Activated CD4-positive, alpha-beta memory T cell treated with anti-CD3 and anti-CD28 coated beads for 36 hours (primary cell): ENCODE data around the gene PLK5. TPM values are rescaled to one million over a fixed set of nuclear protein-coding genes. Genes with fewer than 3 reads are reported as not detected.
A peak's percentile ranks its signal among the peaks of the same experiment; 100 is the strongest.
"Not testable (repeated sequence)": the region's sequence is repeated elsewhere in the genome, so short reads cannot be mapped to it uniquely, and the experiment has no call there.

Experiments
- CTCF ChIA-PET: fragments of 350-600 bp; sonication (Branson Sonifier 250); formaldehyde crosslinking; loops from one replicate; lab custom pipeline; 2021; ENCODE audit warnings: antibody characterized with exemption, inconsistent platforms; lab: Charles Lee
- POLR2A ChIA-PET: fragments of 350-600 bp; sonication (Branson Sonifier 250); formaldehyde crosslinking; loops from one replicate; lab custom pipeline; 2021; ENCODE audit warnings: antibody characterized with exemption; lab: Charles Lee
- DNase-seq: peaks from one replicate; pipeline ENCODE4 v3.0.0-alpha.2; 2020
- H3K27ac Mint-ChIP-seq: one replicate; pipeline ENCODE4 v1.8.0; 2021; ENCODE audit warnings: mixed read lengths
- H3K27me3 Mint-ChIP-seq: one replicate; pipeline ENCODE4 v1.8.0; 2021; ENCODE audit warnings: mixed read lengths
- H3K36me3 Mint-ChIP-seq: one replicate; pipeline ENCODE4 v1.8.0; 2021; ENCODE audit warnings: mixed read lengths
- H3K4me1 Mint-ChIP-seq: one replicate; pipeline ENCODE4 v1.8.0; 2021; ENCODE audit warnings: low read depth, mixed read lengths
- H3K4me3 Mint-ChIP-seq: one replicate; pipeline ENCODE4 v1.8.0; 2021; ENCODE audit warnings: mild to moderate bottlenecking, mixed read lengths
- H3K9me3 Mint-ChIP-seq: one replicate; pipeline ENCODE4 v1.8.0; 2021; ENCODE audit warnings: mixed read lengths
- intact Hi-C: fragments of 100-400 bp; cut with micrococcal nuclease; formaldehyde crosslinking; loops from one replicate; pipeline ENCODE4 v1.15.1; 2023
- total RNA-seq, 2 experiments: library from RNA; stranded (reverse); gene quantifications; one replicate each; pipeline ENCODE4 v1.2.3, GENCODE V29; 2021

The PLK5 gene, protein sequence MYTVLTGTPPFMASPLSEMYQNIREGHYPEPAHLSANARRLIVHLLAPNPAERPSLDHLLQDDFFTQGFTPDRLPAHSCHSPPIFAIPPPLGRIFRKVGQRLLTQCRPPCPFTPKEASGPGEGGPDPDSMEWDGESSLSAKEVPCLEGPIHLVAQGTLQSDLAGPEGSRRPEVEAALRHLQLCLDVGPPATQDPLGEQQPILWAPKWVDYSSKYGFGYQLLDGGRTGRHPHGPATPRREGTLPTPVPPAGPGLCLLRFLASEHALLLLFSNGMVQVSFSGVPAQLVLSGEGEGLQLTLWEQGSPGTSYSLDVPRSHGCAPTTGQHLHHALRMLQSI
- not detected for total RNA-seq

DNA sequence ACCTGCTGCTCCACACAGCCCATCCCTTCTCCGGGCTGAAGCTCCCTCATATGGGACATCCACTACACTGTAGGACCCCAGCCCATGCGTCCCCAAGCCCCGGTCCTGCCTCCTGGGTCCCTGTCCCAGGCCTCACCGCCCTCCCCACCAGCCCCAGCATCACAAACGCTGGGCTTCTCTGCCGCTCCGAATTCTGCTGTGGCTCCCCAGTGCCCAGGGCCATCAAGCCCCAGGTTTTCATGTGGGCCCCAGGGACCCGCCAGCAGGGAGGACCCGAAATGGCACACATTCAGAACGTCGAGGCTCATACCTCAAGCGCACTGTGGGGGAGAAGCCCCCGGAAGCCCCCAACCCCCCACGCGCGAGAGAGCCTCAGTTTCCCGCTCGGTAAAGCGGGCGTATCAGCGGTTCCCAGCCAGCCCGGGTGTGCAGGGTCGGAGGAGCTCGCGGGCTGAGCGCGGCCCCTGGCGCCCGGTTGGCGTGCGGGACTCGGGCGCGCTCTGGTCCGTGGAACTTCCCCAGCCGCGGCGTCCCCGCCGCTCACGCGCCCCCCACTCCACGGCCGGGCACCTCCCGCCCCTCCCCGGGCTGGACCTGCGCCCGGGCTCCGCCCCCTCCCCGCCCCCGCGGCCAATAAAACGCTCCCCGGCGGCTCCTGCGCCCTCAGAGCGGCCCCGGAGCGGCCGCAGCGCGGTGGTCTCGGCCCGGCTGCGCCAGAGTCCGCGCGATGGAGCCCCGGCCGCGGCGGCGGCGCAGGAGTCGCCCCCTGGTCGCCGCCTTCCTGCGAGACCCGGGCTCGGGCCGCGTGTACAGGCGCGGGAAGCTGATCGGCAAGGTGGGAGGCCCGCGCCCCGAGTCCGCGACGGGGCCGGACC lies at the start of gene PLK5:
Gene PLK5 (plus strand): TSS at position 666 of the 875 bp plus-strand sequence. CDS start 2,920 bp downstream, outside the sequence.
- H3K4me1 Mint-ChIP-seq = peaks cover 7% of the 10 kb centered on the region
- CTCF ChIA-PET = no interaction called here
- no peak for DNase-seq

DNA sequence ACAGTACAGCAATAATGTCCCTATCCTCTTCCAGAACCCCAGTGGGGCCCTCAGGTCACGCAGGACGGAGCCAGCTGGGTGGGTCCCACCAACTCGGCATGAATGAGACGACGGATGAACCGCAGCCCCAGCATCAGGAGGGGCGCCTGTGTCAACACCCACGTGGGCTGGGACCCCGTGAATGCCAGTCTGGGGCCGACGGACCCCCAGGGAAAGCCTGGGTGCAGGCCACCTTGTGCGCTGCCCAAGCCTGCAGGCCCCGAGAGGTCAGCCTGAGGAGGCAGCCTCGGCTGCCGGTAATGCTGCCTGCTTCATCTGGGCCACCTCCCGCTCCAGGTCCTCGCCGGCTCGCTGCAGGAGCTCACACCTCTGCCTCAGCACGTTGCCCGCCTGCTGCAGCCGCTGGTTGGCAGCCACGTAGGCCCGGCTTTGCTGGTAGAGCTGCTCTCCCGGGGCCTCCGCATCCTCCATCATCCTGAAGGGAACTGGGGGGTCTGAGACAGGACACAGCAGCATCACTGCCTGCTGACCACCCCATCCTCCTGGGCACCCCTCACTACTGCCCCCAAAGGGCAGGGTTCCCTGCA lies 49.0 kb upstream of the PLK5 start:
- ChIA-PET POLR2A (interaction anchor here (1.5 kb wide), 1 partner anchor 8 kb away, joined by 3 read pairs; no protein-coding TSS in a partner anchor), CTCF (interaction anchor here (2.2 kb wide), 1 partner anchor 9 kb away, joined by 6 read pairs; no protein-coding TSS in a partner anchor)
- intact Hi-C loops = loop anchor here (5.0 kb wide), 2 partner anchors 37 to 38 kb away; partner anchors contain the start of genes ADAMTSL5 and RPS15
- Mint-ChIP-seq H3K36me3 (peaks cover 3% of the 10 kb centered on the region), H3K4me3 (no peak overlapping the region), H3K9me3 (no peaks in the 10 kb centered on the region), H3K27ac (no peak overlapping the region), H3K27me3 (peaks cover 3% of the 10 kb centered on the region), H3K4me1 (peaks cover 18% of the 10 kb centered on the region)
- no peak for DNase-seq

More for the DNA sequence above, at the start of gene PLK5:
- POLR2A ChIA-PET = no interaction called here
- Mint-ChIP-seq H3K27me3 (peaks cover 37% of the 10 kb centered on the region), H3K36me3 (no peaks in the 10 kb centered on the region), H3K4me3 (no peak within 1 kb of the TSS), H3K27ac (no peak within 1 kb of the TSS), H3K9me3 (no peaks in the 10 kb centered on the region)
- intact Hi-C loops = no loop called here

GRCh38 chr19:1475751-1476437 lies 48.0 kb upstream of the PLK5 start:
- POLR2A ChIA-PET = interaction anchor here (1.5 kb wide), 1 partner anchor 9 kb away, joined by 3 read pairs; no protein-coding TSS in a partner anchor
- Mint-ChIP-seq H3K9me3 (no peaks in the 10 kb centered on the region), H3K36me3 (peaks cover 3% of the 10 kb centered on the region), H3K27me3 (no peaks in the 10 kb centered on the region), H3K4me1 (peaks cover 15% of the 10 kb centered on the region), H3K4me3 (no peak overlapping the region), H3K27ac (no peak overlapping the region)
- intact Hi-C loops = loop anchor here (5.0 kb wide), 1 partner anchor 36 kb away; the partner anchor contains the start of gene ADAMTSL5
- CTCF ChIA-PET = interaction anchor here (2.2 kb wide), 1 partner anchor 10 kb away, joined by 6 read pairs; no protein-coding TSS in a partner anchor
- no peak for DNase-seq

GRCh38 chr19:1477056-1477455 lies 46.8 kb upstream of the PLK5 start:
- H3K36me3 Mint-ChIP-seq, POLR2A ChIA-PET, H3K9me3 Mint-ChIP-seq, DNase-seq, H3K27me3 Mint-ChIP-seq, H3K27ac Mint-ChIP-seq: not testable (repeated sequence)
- Mint-ChIP-seq H3K4me3 (peak overlapping the region; percentile 49), H3K4me1 (peaks cover 11% of the 10 kb centered on the region)
- intact Hi-C loops = loop anchor here (5.0 kb wide), 1 partner anchor 35 kb away; the partner anchor contains the start of gene ADAMTSL5
- CTCF ChIA-PET = interaction anchor here (1.0 kb wide), 2 partner anchors 11 to 32 kb away, joined by 3 read pairs; no protein-coding TSS in a partner anchor

- intact Hi-C loops = loop anchor here (1.0 to 5.0 kb wide), 3 partner anchors 11 to 96 kb away; partner anchors contain the start of genes ADAMTSL5, NDUFS7 and PCSK4
- H3K4me3 Mint-ChIP-seq = peak within 1 kb of the TSS; percentile 97
- peak; percentile 96 for DNase-seq
- peak within 1 kb of the TSS; percentile 91 for H3K27ac Mint-ChIP-seq
- ChIA-PET CTCF (no interaction called here), POLR2A (no interaction called here)
- H3K9me3 Mint-ChIP-seq = no peaks in the 10 kb centered on the region
- peaks cover 3% of the 10 kb centered on the region for H3K36me3 Mint-ChIP-seq
- peaks cover 9% of the 10 kb centered on the region for H3K4me1 Mint-ChIP-seq
- H3K27me3 Mint-ChIP-seq = no peaks in the 10 kb centered on the region
Observed at GRCh38 chr19:1478934-1479707, 44.8 kb upstream of the PLK5 start, which contains the start of gene C19orf25. C19orf25 (minus strand) TSS chr19:1479215; CDS start chr19:1478903, 312 bp downstream.

DNA sequence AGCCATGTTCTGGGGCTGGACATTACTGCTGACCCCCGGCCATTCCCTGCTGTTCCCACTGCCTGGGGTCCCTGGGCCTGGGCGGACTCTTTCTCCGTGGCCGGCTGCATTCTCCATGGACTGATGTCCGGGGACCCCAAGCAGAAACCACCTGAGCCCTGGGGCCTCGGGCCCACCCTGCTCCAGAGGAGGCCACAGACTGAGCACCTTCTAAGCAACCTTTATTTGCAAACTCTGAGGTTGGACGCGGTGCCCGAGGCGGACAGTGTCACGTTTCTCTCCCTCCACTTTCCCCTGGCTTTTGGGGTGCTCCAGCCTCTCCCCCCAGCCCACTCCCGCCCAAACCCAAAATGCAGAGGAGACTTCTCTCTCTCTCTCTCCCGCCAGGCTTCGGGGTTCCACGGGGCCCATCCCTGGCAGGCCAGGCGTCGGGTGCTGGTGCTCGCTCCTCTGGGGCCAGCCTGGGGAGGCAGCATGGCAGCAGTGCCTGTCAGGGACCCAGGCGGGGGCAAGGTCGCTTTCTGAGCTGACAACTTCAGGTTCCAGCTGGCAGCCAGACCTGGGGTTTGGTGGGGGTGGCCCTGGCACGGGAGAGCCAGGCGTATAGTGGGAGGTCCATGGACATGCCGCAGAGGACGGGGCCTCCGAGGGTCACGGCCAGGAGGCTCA lies 42.5 kb upstream of the PLK5 start:
- H3K27ac Mint-ChIP-seq = no peak overlapping the region
- CTCF ChIA-PET = no interaction called here
- H3K27me3 Mint-ChIP-seq = no peaks in the 10 kb centered on the region
- H3K4me1 Mint-ChIP-seq = peaks cover 9% of the 10 kb centered on the region
- peaks cover 2% of the 10 kb centered on the region for H3K36me3 Mint-ChIP-seq
- no peaks in the 10 kb centered on the region for H3K9me3 Mint-ChIP-seq
- intact Hi-C loops = no loop called here
- DNase-seq = no peak
- POLR2A ChIA-PET = no interaction called here
- H3K4me3 Mint-ChIP-seq = no peak overlapping the region

GRCh38 chr19:1481893-1482360 lies 42.0 kb upstream of the PLK5 start:
- intact Hi-C loops = no loop called here
- Mint-ChIP-seq H3K27me3 (no peaks in the 10 kb centered on the region), H3K36me3 (peaks cover 2% of the 10 kb centered on the region), H3K4me3 (no peak overlapping the region), H3K4me1 (peaks cover 9% of the 10 kb centered on the region), H3K9me3 (no peaks in the 10 kb centered on the region), H3K27ac (no peak overlapping the region)
- CTCF ChIA-PET = no interaction called here
- DNase-seq = no peak
- POLR2A ChIA-PET = no interaction called here

GRCh38 chr19:1482361-1483130 lies 41.3 kb upstream of the PLK5 start:
- no peak overlapping the region for H3K4me3 Mint-ChIP-seq
- H3K27me3 Mint-ChIP-seq = no peaks in the 10 kb centered on the region
- H3K9me3 Mint-ChIP-seq = no peaks in the 10 kb centered on the region
- intact Hi-C loops = no loop called here
- H3K27ac Mint-ChIP-seq = no peak overlapping the region
- H3K4me1 Mint-ChIP-seq = peaks cover 4% of the 10 kb centered on the region
- POLR2A ChIA-PET = no interaction called here
- CTCF ChIA-PET = no interaction called here
- peaks cover 2% of the 10 kb centered on the region for H3K36me3 Mint-ChIP-seq
- DNase-seq = no peak

DNA sequence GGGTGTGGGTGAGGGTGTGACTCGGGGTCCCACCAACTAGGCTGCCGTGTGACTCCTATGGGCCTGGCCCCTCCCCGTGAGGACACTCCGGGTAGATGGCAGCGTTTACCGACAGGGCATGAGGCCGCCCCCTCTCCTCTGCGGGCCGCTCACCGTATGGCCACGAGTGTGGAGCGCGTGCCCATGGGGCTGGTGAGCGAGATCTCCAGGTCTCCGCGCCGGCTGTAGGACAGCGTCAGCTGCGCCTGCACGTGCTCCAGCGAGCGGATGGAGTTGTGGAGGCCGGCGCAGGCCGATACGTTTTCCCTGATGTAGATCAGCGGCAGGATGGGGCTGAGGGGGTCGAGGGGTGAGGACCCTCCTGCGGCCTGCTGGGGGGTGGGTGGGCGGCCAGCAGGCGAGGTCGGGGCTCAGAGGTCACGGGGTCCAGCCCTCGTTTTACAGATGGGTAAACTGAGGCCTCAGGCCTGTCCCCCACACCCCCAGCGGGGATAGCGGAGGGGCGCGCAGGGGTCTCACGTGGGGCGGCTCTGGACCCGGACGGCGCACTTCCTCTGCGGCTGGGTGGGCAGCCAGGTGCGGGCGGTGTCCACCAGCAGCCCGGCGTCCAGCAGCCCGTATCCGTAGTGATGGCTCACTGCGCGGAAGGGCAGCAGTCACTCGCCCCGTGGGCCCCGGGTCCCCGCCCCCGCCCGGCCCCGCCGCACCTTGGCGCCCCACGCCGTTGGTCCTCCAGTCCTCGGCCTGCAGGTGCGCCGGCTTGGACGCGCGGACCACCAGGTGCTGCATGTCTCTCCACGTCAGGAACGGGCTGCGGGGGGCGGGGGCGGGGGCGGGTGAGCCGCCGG lies 40.5 kb upstream of the PLK5 start:
- intact Hi-C loops = no loop called here
- DNase-seq = no peak
- CTCF ChIA-PET = no interaction called here
- Mint-ChIP-seq H3K4me3 (no peak overlapping the region), H3K9me3 (no peaks in the 10 kb centered on the region), H3K27me3 (no peaks in the 10 kb centered on the region), H3K27ac (no peak overlapping the region), H3K36me3 (peaks cover 2% of the 10 kb centered on the region), H3K4me1 (peaks cover 4% of the 10 kb centered on the region)
- POLR2A ChIA-PET = no interaction called here
